ENCODE measurements around the gene DECR2. TPM values are rescaled to one million over a fixed set of nuclear protein-coding genes. Genes with fewer than 3 reads are reported as not detected.
A peak's percentile ranks its signal among the peaks of the same experiment; 100 is the strongest.

The DECR2 gene
- total RNA-seq, 3 donors from 2014 or later, result 16.9 to 19.1 (median 17.8) TPM

GRCh38 chr16:424033-424622 is 22.4 kb downstream of the DECR2 start:
- peak overlapping the region; percentile 85 for H3K4me3 Mint-ChIP-seq
- no peaks in the 10 kb centered on the region for H3K27me3 Mint-ChIP-seq (ENCODE audit: low read depth)
- H3K9me3 Mint-ChIP-seq, result no peaks in the 10 kb centered on the region
- H3K36me3 Mint-ChIP-seq (ENCODE audit: insufficient read depth), result peaks cover 3% of the 10 kb centered on the region
- no peak for DNase-seq
- H3K4me1 Mint-ChIP-seq (ENCODE audit: low read depth), result peaks cover 29% of the 10 kb centered on the region
- ATAC-seq, result no peak

GRCh38 chr16:424623-425081 is 23.0 kb downstream of the DECR2 start:
- peaks cover 29% of the 10 kb centered on the region for H3K4me1 Mint-ChIP-seq (ENCODE audit: low read depth)
- no peaks in the 10 kb centered on the region for H3K9me3 Mint-ChIP-seq
- peak overlapping the region; percentile 85 for H3K4me3 Mint-ChIP-seq
- peaks cover 3% of the 10 kb centered on the region for H3K36me3 Mint-ChIP-seq (ENCODE audit: insufficient read depth)
- ATAC-seq (peak in 1 of 2 donors; percentile 1), DNase-seq (no peak)
- no peaks in the 10 kb centered on the region for H3K27me3 Mint-ChIP-seq (ENCODE audit: low read depth)

- peak within 1 kb of the TSS; percentile 85 for H3K4me3 Mint-ChIP-seq
- H3K9me3 Mint-ChIP-seq, result no peaks in the 10 kb centered on the region
- H3K4me1 Mint-ChIP-seq (ENCODE audit: low read depth), result peaks cover 29% of the 10 kb centered on the region
- ATAC-seq (peak; percentile 93 to 94), DNase-seq (peak; percentile 84)
- H3K36me3 Mint-ChIP-seq (ENCODE audit: insufficient read depth), result peaks cover 3% of the 10 kb centered on the region
- no peaks in the 10 kb centered on the region for H3K27me3 Mint-ChIP-seq (ENCODE audit: low read depth)
These were observed 23.5 kb downstream of the DECR2 start, which contains the start of gene RAB11FIP3 for GRCh38 chr16:425082-425718. Gene RAB11FIP3, plus strand, starts transcription at chr16:425649. Its CDS starts 358 bp downstream, at chr16:426007.

GRCh38 chr16:425740-426114 is 24.0 kb downstream of the DECR2 start:
- Mint-ChIP-seq H3K27me3 (ENCODE audit: low read depth) (no peaks in the 10 kb centered on the region), H3K9me3 (no peaks in the 10 kb centered on the region), H3K4me3 (peak overlapping the region; percentile 85), H3K4me1 (ENCODE audit: low read depth) (peaks cover 29% of the 10 kb centered on the region), H3K36me3 (ENCODE audit: insufficient read depth) (peaks cover 3% of the 10 kb centered on the region)
- DNase-seq, result peak; percentile 24
- ATAC-seq, result peak; percentile 59 to 69

GRCh38 chr16:426115-426905 is 24.6 kb downstream of the DECR2 start:
- H3K4me3 Mint-ChIP-seq, result peak overlapping the region; percentile 82
- no peaks in the 10 kb centered on the region for H3K27me3 Mint-ChIP-seq (ENCODE audit: low read depth)
- DNase-seq, result no peak
- no peaks in the 10 kb centered on the region for H3K9me3 Mint-ChIP-seq
- peak in 1 of 2 donors; percentile 1 for ATAC-seq
- H3K36me3 Mint-ChIP-seq (ENCODE audit: insufficient read depth), result peaks cover 6% of the 10 kb centered on the region
- peaks cover 31% of the 10 kb centered on the region for H3K4me1 Mint-ChIP-seq (ENCODE audit: low read depth)

GRCh38 chr16:426906-427249 is 25.2 kb downstream of the DECR2 start:
- no peaks in the 10 kb centered on the region for H3K9me3 Mint-ChIP-seq
- H3K36me3 Mint-ChIP-seq (ENCODE audit: insufficient read depth), result peaks cover 6% of the 10 kb centered on the region
- H3K27me3 Mint-ChIP-seq (ENCODE audit: low read depth), result no peaks in the 10 kb centered on the region
- peaks cover 31% of the 10 kb centered on the region for H3K4me1 Mint-ChIP-seq (ENCODE audit: low read depth)
- H3K4me3 Mint-ChIP-seq, result peak overlapping the region; percentile 82
- DNase-seq (no peak), ATAC-seq (no peak)

- peak overlapping the region; percentile 82 for H3K4me3 Mint-ChIP-seq
- ATAC-seq (no peak), DNase-seq (no peak)
- peaks cover 31% of the 10 kb centered on the region for H3K4me1 Mint-ChIP-seq (ENCODE audit: low read depth)
- peaks cover 6% of the 10 kb centered on the region for H3K36me3 Mint-ChIP-seq (ENCODE audit: insufficient read depth)
- no peaks in the 10 kb centered on the region for H3K9me3 Mint-ChIP-seq
- no peaks in the 10 kb centered on the region for H3K27me3 Mint-ChIP-seq (ENCODE audit: low read depth)
These were observed 25.6 kb downstream of the DECR2 start for GRCh38 chr16:427250-427649.

GRCh38 chr16:430904-431303 is 29.2 kb downstream of the DECR2 start:
- peaks cover 24% of the 10 kb centered on the region for H3K4me1 Mint-ChIP-seq (ENCODE audit: low read depth)
- H3K36me3 Mint-ChIP-seq (ENCODE audit: insufficient read depth), result peaks cover 8% of the 10 kb centered on the region
- no peak overlapping the region for H3K4me3 Mint-ChIP-seq
- ATAC-seq (no peak), DNase-seq (no peak)
- no peaks in the 10 kb centered on the region for H3K27me3 Mint-ChIP-seq (ENCODE audit: low read depth)
- H3K9me3 Mint-ChIP-seq, result no peaks in the 10 kb centered on the region

- H3K9me3 Mint-ChIP-seq, result no peaks in the 10 kb centered on the region
- ATAC-seq, result no peak
- H3K27me3 Mint-ChIP-seq (ENCODE audit: low read depth), result no peaks in the 10 kb centered on the region
- H3K4me1 Mint-ChIP-seq (ENCODE audit: low read depth), result peaks cover 2% of the 10 kb centered on the region
- peaks cover 13% of the 10 kb centered on the region for H3K36me3 Mint-ChIP-seq (ENCODE audit: insufficient read depth)
- DNase-seq, result no peak
- no peak overlapping the region for H3K4me3 Mint-ChIP-seq
These were observed 38.9 kb downstream of the DECR2 start for GRCh38 chr16:440627-441026.

GRCh38 chr16:441447-441846 is 39.8 kb downstream of the DECR2 start:
- Mint-ChIP-seq H3K4me3 (no peak overlapping the region), H3K4me1 (ENCODE audit: low read depth) (peaks cover 2% of the 10 kb centered on the region), H3K27me3 (ENCODE audit: low read depth) (no peaks in the 10 kb centered on the region), H3K9me3 (no peaks in the 10 kb centered on the region), H3K36me3 (ENCODE audit: insufficient read depth) (peaks cover 13% of the 10 kb centered on the region)
- ATAC-seq (no peak), DNase-seq (no peak)

- Mint-ChIP-seq H3K9me3 (no peaks in the 10 kb centered on the region), H3K27me3 (ENCODE audit: low read depth) (no peaks in the 10 kb centered on the region), H3K36me3 (ENCODE audit: insufficient read depth) (peaks cover 13% of the 10 kb centered on the region), H3K4me1 (ENCODE audit: low read depth) (peaks cover 2% of the 10 kb centered on the region), H3K4me3 (no peak overlapping the region)
- DNase-seq, result no peak
- no peak for ATAC-seq
These were observed 41.3 kb downstream of the DECR2 start for GRCh38 chr16:442976-443375.

GRCh38 chr16:444027-444426 is 42.3 kb downstream of the DECR2 start:
- no peak overlapping the region for H3K4me3 Mint-ChIP-seq
- no peaks in the 10 kb centered on the region for H3K9me3 Mint-ChIP-seq
- H3K27me3 Mint-ChIP-seq (ENCODE audit: low read depth), result no peaks in the 10 kb centered on the region
- H3K36me3 Mint-ChIP-seq (ENCODE audit: insufficient read depth), result peaks cover 14% of the 10 kb centered on the region
- no peak for DNase-seq
- peaks cover 2% of the 10 kb centered on the region for H3K4me1 Mint-ChIP-seq (ENCODE audit: low read depth)
- no peak for ATAC-seq

GRCh38 chr16:445566-445965 is 43.9 kb downstream of the DECR2 start:
- Mint-ChIP-seq H3K4me3 (no peak overlapping the region), H3K27me3 (ENCODE audit: low read depth) (no peaks in the 10 kb centered on the region), H3K4me1 (ENCODE audit: low read depth) (no peaks in the 10 kb centered on the region), H3K9me3 (no peaks in the 10 kb centered on the region), H3K36me3 (ENCODE audit: insufficient read depth) (peaks cover 8% of the 10 kb centered on the region)
- DNase-seq, result no peak
- no peak for ATAC-seq

- DNase-seq (no peak), ATAC-seq (no peak)
- Mint-ChIP-seq H3K9me3 (no peaks in the 10 kb centered on the region), H3K36me3 (ENCODE audit: insufficient read depth) (peaks cover 1% of the 10 kb centered on the region), H3K4me1 (ENCODE audit: low read depth) (peaks cover 7% of the 10 kb centered on the region), H3K4me3 (no peak overlapping the region), H3K27me3 (ENCODE audit: low read depth) (no peaks in the 10 kb centered on the region)
These were observed 48.7 kb downstream of the DECR2 start for GRCh38 chr16:450385-450784.
